ENCODE measurements around the gene HS3ST3A1. TPM values are rescaled to one million over a fixed set of nuclear protein-coding genes. Genes with fewer than 3 reads are reported as not detected.

The HS3ST3A1 gene
- polyA plus RNA-seq, 3 donors, result 0.20 TPM; not detected in 2

DNA sequence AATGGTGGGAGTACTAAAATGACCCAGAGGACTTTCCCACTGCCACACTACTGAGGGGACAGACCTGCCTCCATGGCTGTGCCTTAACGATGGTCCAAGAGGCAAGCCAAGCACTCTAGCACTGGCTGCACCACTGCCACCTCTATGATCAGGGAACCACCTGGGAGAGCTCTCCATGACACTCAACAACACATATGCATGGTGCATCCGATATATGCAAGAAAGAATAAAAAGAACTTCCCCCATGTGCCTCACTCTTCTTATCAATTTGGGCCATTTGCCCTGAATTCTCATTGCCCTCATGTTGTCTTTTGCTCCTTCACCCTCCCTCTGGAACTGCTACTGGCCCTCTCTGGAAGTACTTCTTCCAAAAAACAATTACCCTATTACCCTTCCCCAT, 99.5 kb downstream of the HS3ST3A1 start:
- Histone ChIP-seq H2AFZ (ENCODE audit: insufficient read depth, low read depth, low read length, poor library complexity, severe bottlenecking) (no peak overlapping the region), H3K4me3 (replicated peaks in 1 of 3; ENCODE audit: low read depth in 2 of 3, low read length in 3 of 3) (no peak overlapping the region), H3K4me1 (ENCODE audit: control insufficient read depth in 1 of 2, insufficient read depth in 2 of 2, low read length in 2 of 2) (no peaks in the 10 kb centered on the region), H3K27ac (ENCODE audit: low read depth in 1 of 2, low read length in 2 of 2) (no peak overlapping the region), H3K36me3 (replicated peaks in 1 of 2; ENCODE audit: control insufficient read depth in 1 of 2, insufficient read depth in 2 of 2, low read length in 2 of 2) (no peaks in the 10 kb centered on the region), H3K9ac (ENCODE audit: insufficient read depth, low read length, poor library complexity, severe bottlenecking) (no peak overlapping the region), H3K4me2 (replicated peaks; ENCODE audit: extremely low read depth, low read length, poor library complexity, severe bottlenecking) (no peak overlapping the region), H3K27me3 (ENCODE audit: control insufficient read depth in 2 of 2, insufficient read depth in 2 of 2, low read length in 2 of 2) (no peaks in the 10 kb centered on the region), H3K79me2 (ENCODE audit: insufficient read depth, low read length) (no peaks in the 10 kb centered on the region), H4K20me1 (ENCODE audit: insufficient read depth, low read length) (no peaks in the 10 kb centered on the region), H3K9me3 (replicated peaks in 1 of 2; ENCODE audit: control insufficient read depth in 1 of 2, insufficient read depth in 1 of 2, low read length in 2 of 2) (peaks cover 0 to 6% of the 10 kb centered on the region in 2 donors)
- 93% methylated on average over 2 of the region's 2 CpGs for WGBS (ENCODE audit: insufficient coverage)
- Mint-ChIP-seq H3K4me3 (no peak overlapping the region), H3K36me3 (no peaks in the 10 kb centered on the region), H3K27ac (no peak overlapping the region), H3K9me3 (peaks cover 0 to 9% (median 0%) of the 10 kb centered on the region in 7 donors), H3K4me1 (no peaks in the 10 kb centered on the region), H3K27me3 (ENCODE audit: low read depth in 3 of 3) (peaks cover 0 to 2% (median 0%) of the 10 kb centered on the region in 3 donors)
- intact Hi-C loops (cut with micrococcal nuclease), result no loop called here
- TF ChIP-seq, protein P1, sequence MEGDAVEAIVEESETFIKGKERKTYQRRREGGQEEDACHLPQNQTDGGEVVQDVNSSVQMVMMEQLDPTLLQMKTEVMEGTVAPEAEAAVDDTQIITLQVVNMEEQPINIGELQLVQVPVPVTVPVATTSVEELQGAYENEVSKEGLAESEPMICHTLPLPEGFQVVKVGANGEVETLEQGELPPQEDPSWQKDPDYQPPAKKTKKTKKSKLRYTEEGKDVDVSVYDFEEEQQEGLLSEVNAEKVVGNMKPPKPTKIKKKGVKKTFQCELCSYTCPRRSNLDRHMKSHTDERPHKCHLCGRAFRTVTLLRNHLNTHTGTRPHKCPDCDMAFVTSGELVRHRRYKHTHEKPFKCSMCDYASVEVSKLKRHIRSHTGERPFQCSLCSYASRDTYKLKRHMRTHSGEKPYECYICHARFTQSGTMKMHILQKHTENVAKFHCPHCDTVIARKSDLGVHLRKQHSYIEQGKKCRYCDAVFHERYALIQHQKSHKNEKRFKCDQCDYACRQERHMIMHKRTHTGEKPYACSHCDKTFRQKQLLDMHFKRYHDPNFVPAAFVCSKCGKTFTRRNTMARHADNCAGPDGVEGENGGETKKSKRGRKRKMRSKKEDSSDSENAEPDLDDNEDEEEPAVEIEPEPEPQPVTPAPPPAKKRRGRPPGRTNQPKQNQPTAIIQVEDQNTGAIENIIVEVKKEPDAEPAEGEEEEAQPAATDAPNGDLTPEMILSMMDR (IDR thresholded peaks at IDR 0.05), result no peak
- DNase-seq, result no peak

DNA sequence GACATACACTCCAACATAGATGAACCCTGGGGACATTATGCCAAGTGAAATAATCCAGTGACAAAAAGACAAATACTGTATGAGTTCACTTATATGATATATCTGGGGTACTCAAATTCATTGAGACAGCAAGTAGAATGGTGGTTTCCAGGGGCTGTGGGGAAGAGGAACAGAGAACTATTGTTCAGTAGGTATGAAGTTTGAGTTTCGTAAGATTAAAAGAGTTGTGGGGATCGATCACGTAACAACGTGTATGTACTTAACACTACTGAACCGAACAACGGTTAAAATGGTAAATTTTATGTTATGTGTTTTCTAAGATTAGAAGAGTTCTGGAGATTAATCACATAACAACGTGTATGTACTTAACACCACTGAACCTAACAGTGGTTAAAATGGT, 100.8 kb downstream of the HS3ST3A1 start:
- peaks cover 0 to 2% (median 0%) of the 10 kb centered on the region in 3 donors for H3K27me3 Mint-ChIP-seq (ENCODE audit: low read depth in 3 of 3)
- no peaks in the 10 kb centered on the region for H3K36me3 ChIP-seq (replicated peaks in 1 of 2; ENCODE audit: control insufficient read depth in 1 of 2, insufficient read depth in 2 of 2, low read length in 2 of 2)
- no peaks in the 10 kb centered on the region for H3K79me2 ChIP-seq (ENCODE audit: insufficient read depth, low read length)
- peaks cover 0 to 8% (median 4%) of the 10 kb centered on the region in 7 donors for H3K9me3 Mint-ChIP-seq
- H3K4me1 ChIP-seq (ENCODE audit: control insufficient read depth in 1 of 2, insufficient read depth in 2 of 2, low read length in 2 of 2), result no peaks in the 10 kb centered on the region
- no peak overlapping the region for H2AFZ ChIP-seq (ENCODE audit: insufficient read depth, low read depth, low read length, poor library complexity, severe bottlenecking)
- no peak overlapping the region for H3K9ac ChIP-seq (ENCODE audit: insufficient read depth, low read length, poor library complexity, severe bottlenecking)
- intact Hi-C loops (cut with micrococcal nuclease), result no loop called here
- H3K4me3 ChIP-seq (replicated peaks in 1 of 3; ENCODE audit: low read depth in 2 of 3, low read length in 3 of 3), result no peak overlapping the region
- WGBS (ENCODE audit: insufficient coverage), result 94% methylated on average over 2 of the region's 7 CpGs
- no peak overlapping the region for H3K27ac Mint-ChIP-seq
- H3K27me3 ChIP-seq (ENCODE audit: control insufficient read depth in 2 of 2, insufficient read depth in 2 of 2, low read length in 2 of 2), result no peaks in the 10 kb centered on the region
- no peaks in the 10 kb centered on the region for H3K4me1 Mint-ChIP-seq
- TF ChIP-seq, protein P1 (IDR thresholded peaks at IDR 0.05), result no peak
- no peaks in the 10 kb centered on the region for H3K36me3 Mint-ChIP-seq
- no peaks in the 10 kb centered on the region for H4K20me1 ChIP-seq (ENCODE audit: insufficient read depth, low read length)
- H3K9me3 ChIP-seq (replicated peaks in 1 of 2; ENCODE audit: control insufficient read depth in 1 of 2, insufficient read depth in 1 of 2, low read length in 2 of 2), result peaks cover 0 to 10% of the 10 kb centered on the region in 2 donors
- no peak overlapping the region for H3K4me2 ChIP-seq (replicated peaks; ENCODE audit: extremely low read depth, low read length, poor library complexity, severe bottlenecking)
- no peak for DNase-seq
- no peak overlapping the region for H3K4me3 Mint-ChIP-seq
- no peak overlapping the region for H3K27ac ChIP-seq (ENCODE audit: low read depth in 1 of 2, low read length in 2 of 2)

All from CD14-positive monocyte (primary cell).